ENCODE measurements around the gene DEDD2.

DEDD2 gene

GRCh38 chr19:42150364-42150763 is 67.1 kb downstream of the DEDD2 start:
- DNase-seq (ENCODE audit: low spot score), result no peak
- ChIA-PET POLR2A (ENCODE audit: low non-redundant PET) (no interaction called here), CTCF (no interaction called here)
- H3K27ac ChIP-seq, result no peak overlapping the region
- no peak for TF ChIP-seq CTCF (conservative IDR thresholded peaks at IDR 0.05; ENCODE audit: low read depth)

- ChIA-PET POLR2A (ENCODE audit: low non-redundant PET) (no interaction called here), CTCF (interaction anchor here (1.2 kb wide), 1 partner anchor 33 kb away, joined by 4 read pairs; no protein-coding TSS in a partner anchor)
- TF ChIP-seq CTCF (conservative IDR thresholded peaks at IDR 0.05; ENCODE audit: low read depth), result no peak
- no peak for DNase-seq (ENCODE audit: low spot score)
- no peak overlapping the region for H3K27ac ChIP-seq
Observed at GRCh38 chr19:42149447-42150202, 67.9 kb downstream of the DEDD2 start.

Data from RWPE1 (cell line).